IMR-90 (cell line): ENCODE results near the gene CENPS. TPM values are rescaled to one million over a fixed set of nuclear protein-coding genes. Genes with fewer than 3 reads are reported as not detected.

Experiments
- ATAC-seq: fragments of 200-7000 bp; cut with Tn5 transposase; 2 replicates; pipeline ENCODE4 v1.9.1; 2020; ENCODE audit warnings: low read depth, mild to moderate bottlenecking, moderate library complexity
- BruUV-seq: library from RNA; stranded (reverse); fragments of 400-500 nt; replicated peaks from 2 replicates; lab custom pipeline; 2021; lab: Mats Ljungman, UMichigan
- CTCF ChIA-PET: fragments of 300-600 bp; formaldehyde crosslinking; extraction: SDS; loops from one replicate; lab custom pipeline; 2021; ENCODE audit warnings: antibody characterized with exemption; lab: Yijun Ruan, JAX
- POLR2A ChIA-PET: fragments of 300-600 bp; sonication (Branson Sonifier 250); formaldehyde crosslinking; loops from one replicate; lab custom pipeline; 2022; ENCODE audit warnings: antibody characterized with exemption; ENCODE audit not compliant: unreplicated experiment; lab: Charles Lee
- DNase-seq: peaks from one replicate; pipeline ENCODE4 v3.0.0; 2013
- H2AFZ ChIP-seq: replicated peaks from 2 replicates; pipeline ENCODE3; 2013; ENCODE audit warnings: low read length, mild to moderate bottlenecking; ENCODE audit not compliant: poor library complexity
- H2AK5ac ChIP-seq: 2 replicates; pipeline ENCODE4 v1.6.1; 2013; ENCODE audit warnings: low read depth, low read length, inconsistent platforms
- H2AK9ac ChIP-seq: replicated peaks from 2 replicates; pipeline ENCODE3; 2013; ENCODE audit warnings: mild to moderate bottlenecking, low read depth, low read length, moderate library complexity; ENCODE audit not compliant: poor library complexity
- H2BK120ac ChIP-seq: 2 replicates; pipeline ENCODE4 v1.6.1; 2013; ENCODE audit warnings: low read depth, low read length, inconsistent platforms
- H2BK15ac ChIP-seq: 3 replicates; pipeline ENCODE4 v1.6.1; 2013; ENCODE audit warnings: low read depth, low read length, inconsistent platforms
- H2BK20ac ChIP-seq: 2 replicates; pipeline ENCODE4 v1.6.1; 2013; ENCODE audit warnings: low read depth, mild to moderate bottlenecking, inconsistent platforms, low read length, moderate library complexity
- H2BK5ac ChIP-seq: 2 replicates; pipeline ENCODE4 v1.6.1; 2013; ENCODE audit warnings: mild to moderate bottlenecking, low read depth, low read length, inconsistent platforms; ENCODE audit not compliant: poor library complexity, severe bottlenecking
- H3K14ac ChIP-seq: replicated peaks from 2 replicates; pipeline ENCODE4 v1.6.1; 2013; ENCODE audit warnings: low read depth, low read length, inconsistent platforms
- H3K18ac ChIP-seq: 2 replicates; pipeline ENCODE4 v1.6.1; 2013; ENCODE audit warnings: low read depth, low read length, control low read depth
- H3K23ac ChIP-seq: 2 replicates; pipeline ENCODE4 v1.6.1; 2013; ENCODE audit warnings: low read depth, low read length, inconsistent platforms
- H3K27ac ChIP-seq: 2 replicates; pipeline ENCODE4 v1.5.1; 2013; ENCODE audit warnings: mild to moderate bottlenecking, control low read depth, low read length; ENCODE audit not compliant: insufficient read depth
- H3K27me3 ChIP-seq: 2 replicates; pipeline ENCODE4 v1.6.1; 2013; ENCODE audit warnings: low read length; ENCODE audit not compliant: control insufficient read depth, insufficient read depth
- H3K36me3 ChIP-seq: 2 replicates; pipeline ENCODE4 v1.6.1; 2013; ENCODE audit warnings: low read length, mixed read lengths; ENCODE audit not compliant: control insufficient read depth, insufficient read depth
- H3K4ac ChIP-seq: 2 replicates; pipeline ENCODE4 v1.6.1; 2013; ENCODE audit warnings: low read depth, low read length, inconsistent platforms
- H3K4me1 ChIP-seq: 2 replicates; pipeline ENCODE4 v1.6.1; 2013; ENCODE audit warnings: low read length, mixed read lengths; ENCODE audit not compliant: control insufficient read depth, insufficient read depth
- H3K4me2 ChIP-seq: 2 replicates; pipeline ENCODE4 v1.6.1; 2013; ENCODE audit warnings: low read depth, mild to moderate bottlenecking, control low read depth, low read length, moderate library complexity
- H3K4me3 ChIP-seq: 2 replicates; pipeline ENCODE4 v1.5.1; 2013; ENCODE audit warnings: low read depth, mild to moderate bottlenecking, control low read depth, low read length, moderate library complexity; ENCODE audit not compliant: insufficient read depth
- H3K56ac ChIP-seq: 2 replicates; pipeline ENCODE4 v1.6.1; 2013; ENCODE audit warnings: low read length, inconsistent platforms; ENCODE audit not compliant: insufficient read depth; ENCODE audit errors: extremely low read depth
- H3K79me1 ChIP-seq, 2 experiments: 2 replicates each; pipeline ENCODE4 v1.6.1; 2013; ENCODE audit warnings: low read length in 2 of 2, inconsistent platforms in 1 of 2, low read depth in 1 of 2
- H3K9ac ChIP-seq: 2 replicates; pipeline ENCODE4 v1.6.1; 2013; ENCODE audit warnings: low read depth, low read length, control low read depth
- H3K9me1 ChIP-seq: 2 replicates; pipeline ENCODE4 v1.6.1; 2013; ENCODE audit warnings: low read length, inconsistent platforms; ENCODE audit not compliant: insufficient read depth
- H3K9me3 ChIP-seq: 2 replicates; pipeline ENCODE4 v1.6.1; 2013; ENCODE audit warnings: low read length; ENCODE audit not compliant: control insufficient read depth, insufficient read depth
- H4K20me1 ChIP-seq: 2 replicates; pipeline ENCODE4 v1.6.1; 2013; ENCODE audit warnings: low read length, inconsistent platforms; ENCODE audit not compliant: insufficient read depth
- H4K5ac ChIP-seq: 2 replicates; pipeline ENCODE4 v1.6.1; 2013; ENCODE audit warnings: mild to moderate bottlenecking, low read depth, low read length, control low read depth
- H4K8ac ChIP-seq, 2 experiments: 2 replicates each; pipeline ENCODE4 v1.6.1; 2013; ENCODE audit warnings: low read depth in 2 of 2, low read length in 2 of 2, control low read depth in 1 of 2, inconsistent platforms in 1 of 2
- H4K91ac ChIP-seq: 2 replicates; pipeline ENCODE4 v1.6.1; 2013; ENCODE audit warnings: low read depth, low read length, inconsistent platforms; ENCODE audit not compliant: insufficient read depth
- BHLHE40 ChIP-seq: fragments of 150-350 bp; IDR thresholded peaks from 2 replicates; pipeline ENCODE4 v1.6.1; 2016; ENCODE audit warnings: mild to moderate bottlenecking, low read depth, low read length
- CEBPB ChIP-seq: IDR thresholded peaks from 2 replicates; pipeline ENCODE4 v1.6.1; 2012; ENCODE audit warnings: low read depth, low read length, improper control_type of control experiment
- CHD1 ChIP-seq: IDR thresholded peaks from 2 replicates; pipeline ENCODE4 v1.6.1; 2012; ENCODE audit warnings: low read depth, low read length, improper control_type of control experiment
- FOS ChIP-seq: fragments of 150-350 bp; IDR thresholded peaks from 2 replicates; pipeline ENCODE4 v1.6.1; 2016; ENCODE audit warnings: low read depth, low read length
- MAFK ChIP-seq: IDR thresholded peaks from 2 replicates; pipeline ENCODE4 v1.6.1; 2012; ENCODE audit warnings: low read depth, low read length, improper control_type of control experiment
- NFE2L2 ChIP-seq: fragments of 150-350 bp; IDR thresholded peaks from 2 replicates; pipeline ENCODE4 v1.6.1; 2016; ENCODE audit warnings: low read depth, mild to moderate bottlenecking, low read length
- POLR2A ChIP-seq: IDR thresholded peaks from 2 replicates; pipeline ENCODE4 v1.6.1; 2012; ENCODE audit warnings: mild to moderate bottlenecking, low read depth, low read length
- RAD21 ChIP-seq: IDR thresholded peaks from 2 replicates; pipeline ENCODE4 v1.6.1; 2012; ENCODE audit warnings: low read length, improper control_type of control experiment
- RCOR1 ChIP-seq: IDR thresholded peaks from 2 replicates; pipeline ENCODE4 v1.6.1; 2012; ENCODE audit warnings: mild to moderate bottlenecking, low read length, improper control_type of control experiment; ENCODE audit not compliant: insufficient replicate concordance
- RFX5 ChIP-seq: IDR thresholded peaks from 2 replicates; pipeline ENCODE4 v1.8.0; 2012; ENCODE audit warnings: low read depth, mild to moderate bottlenecking, low read length, moderate library complexity
- SMC3 ChIP-seq: fragments of 150-350 bp; IDR thresholded peaks from 2 replicates; pipeline ENCODE4 v1.6.1; 2016; ENCODE audit warnings: low read depth, mild to moderate bottlenecking, antibody characterized with exemption, low read length, moderate library complexity
- WGBS, 2 experiments: methylation state at CpG; one replicate each; pipeline versions ENCODE4 v1.1.5 to v1.1.7; 2013; ENCODE audit warnings: missing lambda C conversion rate in 2 of 2; ENCODE audit not compliant: insufficient read length in 1 of 2; ENCODE audit errors: extremely low coverage in 2 of 2; 5-methylcytosine and 5-hydroxymethylcytosine counted together
- dilution Hi-C: fragments of 300-500 bp; cut with HindIII; formaldehyde crosslinking; loops from one replicate; pipeline ENCODE4 v1.14.3; 2018; ENCODE audit warnings: low sequenced_read_pairs; ENCODE audit not compliant: unreplicated experiment
- in situ Hi-C: fragments of 300-500 bp; cut with MboI; formaldehyde crosslinking; loops from 3 replicates; pipeline ENCODE4 v1.14.3; 2019; ENCODE audit warnings: low sequenced_read_pairs, inconsistent platforms, mixed read lengths
- intact Hi-C: fragments of 100-400 bp; cut with micrococcal nuclease; formaldehyde crosslinking; loops from 2 replicates; pipeline ENCODE4 v1.10.0; 2022
- polyA plus RNA-seq, 3 experiments: library from polyadenylated mRNA; depleted of rRNA; stranded (reverse); fragments of >200 nt; gene quantifications; 2 replicates each; pipeline ENCODE4 v1.2.3, GENCODE V29; 2012; ENCODE audit warnings: low replicate concordance in 1 of 3
- total RNA-seq: library from RNA; depleted of rRNA; stranded (reverse); fragments of >200 nt; gene quantifications from 2 replicates; pipeline ENCODE4 v1.2.3, GENCODE V29; 2012
- TF ChIP-seq, protein P1 (sequence below): fragments of 150-350 bp; IDR thresholded peaks from 2 replicates; pipeline ENCODE4 v1.6.1; 2017; ENCODE audit warnings: mild to moderate bottlenecking, antibody characterized with exemption, low read length, low read depth

The CENPS gene
- total and polyA plus RNA-seq, 2 of the 4 experiments (the other 2 are of a cell fraction), result 9.9 to 12.3 TPM

DNA sequence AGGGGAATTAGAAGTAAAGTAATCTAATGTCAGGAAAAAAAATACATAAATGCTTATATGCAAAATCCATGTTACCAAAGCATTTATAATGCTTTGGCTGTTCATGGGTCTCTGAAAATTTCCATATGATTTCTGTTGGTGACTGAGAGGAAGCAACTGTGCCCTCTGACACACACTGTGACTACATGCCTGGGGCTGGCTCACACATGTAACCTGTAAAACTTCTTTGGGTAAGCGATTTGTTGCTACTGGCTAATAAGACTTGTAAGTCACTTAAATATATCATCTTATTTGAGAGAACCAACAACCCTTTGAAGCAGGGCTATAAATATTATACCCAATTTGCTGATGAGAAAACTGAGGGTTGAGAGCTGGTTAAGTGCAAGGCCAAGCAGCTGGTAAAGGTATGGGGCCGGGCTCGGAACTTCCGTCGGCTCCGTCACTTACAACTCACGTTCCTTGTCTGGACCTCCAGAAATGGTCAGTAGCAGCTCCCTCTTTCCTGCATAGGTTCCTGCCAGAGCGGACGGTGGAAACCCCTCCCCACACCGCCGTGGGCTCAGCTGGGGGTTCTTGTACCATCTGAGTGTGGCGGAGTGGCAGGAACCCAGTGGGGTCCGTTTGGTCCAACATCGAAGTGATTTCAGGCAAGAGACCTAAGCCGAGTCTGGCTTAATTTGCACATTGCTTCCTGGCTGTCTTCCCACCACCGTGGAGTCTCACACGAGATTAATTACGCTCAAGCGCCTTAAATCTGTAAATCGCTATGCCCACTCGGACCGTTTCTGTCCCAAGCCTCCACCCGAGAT lies 41.4 kb downstream of the CENPS start:
- peak overlapping the region; percentile 37 for H2AK9ac ChIP-seq
- peak overlapping the region; percentile 67 for H3K14ac ChIP-seq
- peak overlapping the region; percentile 41; the same call in 1 of the 2 replicates for H3K27ac ChIP-seq
- H3K27me3 ChIP-seq, result no peaks in the 10 kb centered on the region
- peak overlapping the region; percentile 78 for H3K4me3 ChIP-seq
- peaks cover 13% of the 10 kb centered on the region for H3K36me3 ChIP-seq
- H4K5ac ChIP-seq, result peak overlapping the region; percentile 2; the same call in 1 of the 2 replicates
- dilution Hi-C loops (no loop called here), intact Hi-C loops (no loop called here), in situ Hi-C loops (no loop called here)
- peak overlapping the region; percentile 97 for H3K4me2 ChIP-seq
- CTCF ChIA-PET, result no interaction called here
- POLR2A ChIA-PET, result no interaction called here
- no peaks in the 10 kb centered on the region; the same call in 1 of the 2 replicates for H3K9me1 ChIP-seq
- peak overlapping the region; percentile 25 to 71 for H4K8ac ChIP-seq
- H3K79me1 ChIP-seq, result peaks cover 13 to 30% of the 10 kb centered on the region in 2 experiments
- H2AFZ ChIP-seq, result peak overlapping the region; percentile 95
- H3K4me1 ChIP-seq, result no peaks in the 10 kb centered on the region; the same call in 1 of the 2 replicates
- ATAC-seq, result no peak
- peak overlapping the region; percentile 59 for H3K4ac ChIP-seq
- H3K56ac ChIP-seq, result no peak overlapping the region; the same call in 1 of the 2 replicates
- 0% methylated on average over 4 of the region's 23 CpGs; no CpG with 5 or more reads in 1 of the 2 experiments for WGBS, 2 experiments
- TF ChIP-seq RAD21, result no peak
- TF ChIP-seq FOS, result no peak
- TF ChIP-seq CEBPB, result no peak
- no peak for TF ChIP-seq BHLHE40
- no peak for TF ChIP-seq MAFK
- TF ChIP-seq RFX5, result no peak
- TF ChIP-seq SMC3, result no peak
- TF ChIP-seq NFE2L2, result no peak
- TF ChIP-seq RCOR1, result no peak
- TF ChIP-seq CHD1, result no peak
- TF ChIP-seq, protein P1, sequence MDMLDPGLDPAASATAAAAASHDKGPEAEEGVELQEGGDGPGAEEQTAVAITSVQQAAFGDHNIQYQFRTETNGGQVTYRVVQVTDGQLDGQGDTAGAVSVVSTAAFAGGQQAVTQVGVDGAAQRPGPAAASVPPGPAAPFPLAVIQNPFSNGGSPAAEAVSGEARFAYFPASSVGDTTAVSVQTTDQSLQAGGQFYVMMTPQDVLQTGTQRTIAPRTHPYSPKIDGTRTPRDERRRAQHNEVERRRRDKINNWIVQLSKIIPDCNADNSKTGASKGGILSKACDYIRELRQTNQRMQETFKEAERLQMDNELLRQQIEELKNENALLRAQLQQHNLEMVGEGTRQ, result no peak
- TF ChIP-seq POLR2A, result no peak
- H2BK15ac ChIP-seq, result no peak overlapping the region
- H3K23ac ChIP-seq, result peak overlapping the region; percentile 25
- peak overlapping the region; percentile 52; the same call in 1 of the 2 replicates for H2AK5ac ChIP-seq
- DNase-seq, result peak; percentile 33
- 0 out of 2 replicates have a peak overlapping the region, but pooled peaks have one; percentile 5 for H4K91ac ChIP-seq
- peak overlapping the region; percentile 79 for H3K9ac ChIP-seq
- no peaks in the 10 kb centered on the region for H4K20me1 ChIP-seq
- BruUV-seq, result no TSS peak
- H2BK20ac ChIP-seq, result no peak overlapping the region
- no peak overlapping the region for H2BK5ac ChIP-seq
- no peak overlapping the region for H3K18ac ChIP-seq
- no peak overlapping the region for H2BK120ac ChIP-seq
- no peaks in the 10 kb centered on the region for H3K9me3 ChIP-seq
